ENCODE data around the gene WDR70. TPM values are rescaled to one million over a fixed set of nuclear protein-coding genes. Genes with fewer than 3 reads are reported as not detected.
A peak's percentile ranks its signal among the peaks of the same experiment; 100 is the strongest.

Gene WDR70
- total RNA-seq, 1 experiment from 2014 or later = 25.0 TPM

- POLR2A ChIA-PET (ENCODE audit: unreplicated experiment) = no interaction called here
- Histone ChIP-seq H3K9me2 (replicated peaks; ENCODE audit: low read length) (no peaks in the 10 kb centered on the region), H3K4me1 (ENCODE audit: insufficient read depth, low read length) (peaks cover 24% of the 10 kb centered on the region), H3F3A (ENCODE audit: low read length, unreplicated experiment) (no peaks in the 10 kb centered on the region), H3K4me2 (ENCODE audit: low read length) (peak overlapping the region; percentile 33; the same call in 1 of the 2 replicates), H3K9me3 (ENCODE audit: low read length) (no peaks in the 10 kb centered on the region), H3K9ac (ENCODE audit: low read length) (no peak overlapping the region), H3K27me3 (ENCODE audit: low read length) (no peaks in the 10 kb centered on the region), H2AFZ (ENCODE audit: low read length) (no peak overlapping the region), H3K4me3 (ENCODE audit: low read length) (no peak overlapping the region), H3K36me3 (ENCODE audit: low read depth, low read length) (no peaks in the 10 kb centered on the region), H3K79me2 (ENCODE audit: low read length) (no peaks in the 10 kb centered on the region), H4K20me1 (ENCODE audit: low read length) (no peaks in the 10 kb centered on the region), H3K27ac (ENCODE audit: low read length) (no peak overlapping the region)
- DNase-seq (peak; percentile 73), ATAC-seq (peak; percentile 100)
- CTCF ChIA-PET = no interaction called here
- intact Hi-C loops (cut with micrococcal nuclease) = loop anchor here (1.0 to 10.0 kb wide), 3 partner anchors 48 to 196 kb away; no protein-coding TSS in a partner anchor
- TF ChIP-seq EZH2 (IDR thresholded peaks at IDR 0.05; ENCODE audit: low read length, unreplicated experiment) = no peak
- TF ChIP-seq EZH2phosphoT487 (IDR thresholded peaks at IDR 0.05; ENCODE audit: borderline replicate concordance, low read length) = no peak
- TF ChIP-seq CTCF (conservative IDR thresholded peaks at IDR 0.05; ENCODE audit: low read depth, low read length) = no peak
- no TSS peak for BruUV-seq (replicated peaks)
Observed at GRCh38 chr5:37751227-37751626, 372.1 kb downstream of the WDR70 start.

- H3K27me3 ChIP-seq (ENCODE audit: low read length) = no peaks in the 10 kb centered on the region
- no TSS peak for BruUV-seq (replicated peaks)
- no peak overlapping the region for H3K27ac ChIP-seq (ENCODE audit: low read length)
- peaks cover 26% of the 10 kb centered on the region for H3K4me1 ChIP-seq (ENCODE audit: insufficient read depth, low read length)
- H4K20me1 ChIP-seq (ENCODE audit: low read length) = no peaks in the 10 kb centered on the region
- H3K9me3 ChIP-seq (ENCODE audit: low read length) = no peaks in the 10 kb centered on the region
- DNase-seq (no peak), ATAC-seq (no peak)
- POLR2A ChIA-PET (ENCODE audit: unreplicated experiment) = no interaction called here
- no peaks in the 10 kb centered on the region for H3K79me2 ChIP-seq (ENCODE audit: low read length)
- CTCF ChIA-PET = no interaction called here
- TF ChIP-seq CTCF (conservative IDR thresholded peaks at IDR 0.05; ENCODE audit: low read depth, low read length) = no peak
- no peak for TF ChIP-seq EZH2 (IDR thresholded peaks at IDR 0.05; ENCODE audit: low read length, unreplicated experiment)
- no peak for TF ChIP-seq EZH2phosphoT487 (IDR thresholded peaks at IDR 0.05; ENCODE audit: borderline replicate concordance, low read length)
- no peaks in the 10 kb centered on the region for H3K9me2 ChIP-seq (replicated peaks; ENCODE audit: low read length)
- H3F3A ChIP-seq (ENCODE audit: low read length, unreplicated experiment) = no peaks in the 10 kb centered on the region
- H3K36me3 ChIP-seq (ENCODE audit: low read depth, low read length) = no peaks in the 10 kb centered on the region
- H3K9ac ChIP-seq (ENCODE audit: low read length) = no peak overlapping the region
- no peak overlapping the region for H3K4me3 ChIP-seq (ENCODE audit: low read length)
- intact Hi-C loops (cut with micrococcal nuclease) = loop anchor here (10.0 kb wide), 2 partner anchors 120 to 200 kb away; no protein-coding TSS in a partner anchor
- H3K4me2 ChIP-seq (ENCODE audit: low read length) = no peak overlapping the region
- no peak overlapping the region for H2AFZ ChIP-seq (ENCODE audit: low read length)
Observed at GRCh38 chr5:37754976-37755375, 375.9 kb downstream of the WDR70 start.

DNA sequence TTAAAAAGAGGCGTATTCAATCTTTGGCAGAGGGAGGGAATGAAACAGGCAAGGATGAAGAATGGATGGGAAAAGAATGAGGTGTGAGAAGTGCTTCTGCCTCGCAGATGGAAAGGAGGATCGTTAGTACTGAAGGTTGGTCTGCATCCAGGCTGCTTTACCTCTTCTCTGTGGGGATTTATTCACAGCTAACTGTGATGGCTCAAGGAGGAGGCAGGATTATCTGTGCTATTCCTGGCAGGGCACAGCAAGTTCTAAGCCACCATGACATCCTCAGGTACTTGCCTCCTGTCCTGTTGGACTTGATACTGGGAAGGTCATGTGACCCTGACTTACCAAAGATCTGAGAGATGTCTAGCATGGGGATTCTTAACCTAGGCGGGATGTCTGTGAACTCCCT is 376.5 kb downstream of the WDR70 start:
- no peaks in the 10 kb centered on the region for H3K79me2 ChIP-seq (ENCODE audit: low read length)
- DNase-seq = no peak
- TF ChIP-seq EZH2phosphoT487 (IDR thresholded peaks at IDR 0.05; ENCODE audit: borderline replicate concordance, low read length) = no peak
- no peak for TF ChIP-seq EZH2 (IDR thresholded peaks at IDR 0.05; ENCODE audit: low read length, unreplicated experiment)
- TF ChIP-seq CTCF (conservative IDR thresholded peaks at IDR 0.05; ENCODE audit: low read depth, low read length) = no peak
- H2AFZ ChIP-seq (ENCODE audit: low read length) = no peak overlapping the region
- no peak for ATAC-seq
- intact Hi-C loops (cut with micrococcal nuclease) = loop anchor here (10.0 kb wide), 2 partner anchors 121 to 201 kb away; no protein-coding TSS in a partner anchor
- BruUV-seq (replicated peaks) = TSS peak; percentile 10
- peaks cover 24% of the 10 kb centered on the region for H3K4me1 ChIP-seq (ENCODE audit: insufficient read depth, low read length)
- H3K4me2 ChIP-seq (ENCODE audit: low read length) = no peak overlapping the region
- CTCF ChIA-PET = no interaction called here
- no peak overlapping the region for H3K27ac ChIP-seq (ENCODE audit: low read length)
- H3K9me2 ChIP-seq (replicated peaks; ENCODE audit: low read length) = no peaks in the 10 kb centered on the region
- no peaks in the 10 kb centered on the region for H4K20me1 ChIP-seq (ENCODE audit: low read length)
- no peaks in the 10 kb centered on the region for H3K27me3 ChIP-seq (ENCODE audit: low read length)
- no peaks in the 10 kb centered on the region for H3K9me3 ChIP-seq (ENCODE audit: low read length)
- POLR2A ChIA-PET (ENCODE audit: unreplicated experiment) = interaction anchor here (0.6 kb wide), 1 partner anchor 345 kb away, joined by 4 read pairs; no protein-coding TSS in a partner anchor
- H3K4me3 ChIP-seq (ENCODE audit: low read length) = no peak overlapping the region
- H3K36me3 ChIP-seq (ENCODE audit: low read depth, low read length) = no peaks in the 10 kb centered on the region
- no peaks in the 10 kb centered on the region for H3F3A ChIP-seq (ENCODE audit: low read length, unreplicated experiment)
- no peak overlapping the region for H3K9ac ChIP-seq (ENCODE audit: low read length)
